Keratinocyte (primary cell): Measurements from ENCODE around the gene ARHGAP15. TPM values are rescaled to one million over a fixed set of nuclear protein-coding genes. Genes with fewer than 3 reads are reported as not detected.

ENCODE experiments used
- DNase-seq: peaks from one replicate; pipeline ENCODE4 v3.0.0-alpha.2; 2011; ENCODE audit warnings: low read depth, missing footprints, low spot score
- FAIRE-seq: peaks from 2 replicates; lab custom pipeline; 2011; peaks lifted over from hg19 to GRCh38; lab: Jason Lieb, UNC
- H2AFZ ChIP-seq: 2 replicates; pipeline ENCODE4 v1.6.0; 2012; ENCODE audit warnings: low read length, control low read depth, inconsistent platforms; ENCODE audit not compliant: control insufficient read depth
- H3K27ac ChIP-seq: 2 replicates; pipeline ENCODE4 v1.5.1; 2011; ENCODE audit warnings: low read length; ENCODE audit not compliant: control insufficient read depth, insufficient read depth
- H3K27me3 ChIP-seq: 3 replicates; pipeline ENCODE4 v1.6.0; 2011; ENCODE audit warnings: low read length; ENCODE audit not compliant: control insufficient read depth, insufficient read depth; ENCODE audit errors: extremely low read depth
- H3K36me3 ChIP-seq, 2 experiments: 2 replicates in 1 of 2; 3 replicates in 1 of 2; pipeline ENCODE4 v1.5.1; 2011; ENCODE audit warnings: low read length in 2 of 2, mild to moderate bottlenecking in 1 of 2; ENCODE audit not compliant: control insufficient read depth in 2 of 2, insufficient read depth in 2 of 2; ENCODE audit errors: extremely low read depth in 1 of 2
- H3K4me1 ChIP-seq: 3 replicates; pipeline ENCODE4 v1.5.1; 2011; ENCODE audit warnings: low read length; ENCODE audit not compliant: control insufficient read depth, insufficient read depth; ENCODE audit errors: extremely low read depth
- H3K4me2 ChIP-seq: 3 replicates; pipeline ENCODE4 v1.6.0; 2011; ENCODE audit warnings: low read depth, low read length; ENCODE audit not compliant: control insufficient read depth, insufficient read depth; ENCODE audit errors: extremely low read depth
- H3K4me3 ChIP-seq, 3 experiments: fragments of 200-600 bp in 1 of 3; sonication (generic) in 1 of 3; 2 replicates in 2 of 3; 3 replicates in 1 of 3; pipeline ENCODE4 v1.5.1; 2011 to 2016; ENCODE audit warnings: low read length in 3 of 3, mild to moderate bottlenecking in 3 of 3, control low read depth in 2 of 3, inconsistent platforms in 1 of 3, low read depth in 1 of 3, mixed read lengths in 1 of 3, mixed run types in 1 of 3, moderate library complexity in 1 of 3; ENCODE audit not compliant: control insufficient read depth in 2 of 3, insufficient read depth in 2 of 3; ENCODE audit errors: extremely low read depth in 1 of 3
- H3K79me2 ChIP-seq: 2 replicates; pipeline ENCODE4 v1.6.0; 2012; ENCODE audit warnings: low read length; ENCODE audit not compliant: control insufficient read depth, insufficient read depth
- H3K9ac ChIP-seq: 3 replicates; pipeline ENCODE4 v1.6.0; 2011; ENCODE audit warnings: low read length; ENCODE audit not compliant: control insufficient read depth, insufficient read depth; ENCODE audit errors: extremely low read depth
- H3K9me1 ChIP-seq: 3 replicates; pipeline ENCODE4 v1.6.0; 2011; ENCODE audit warnings: low read length; ENCODE audit not compliant: control insufficient read depth, insufficient read depth; ENCODE audit errors: extremely low read depth
- H3K9me3 ChIP-seq: 2 replicates; pipeline ENCODE4 v1.5.1; 2012; ENCODE audit warnings: low read depth, low read length; ENCODE audit not compliant: control insufficient read depth
- H4K20me1 ChIP-seq: 3 replicates; pipeline ENCODE4 v1.6.0; 2011; ENCODE audit warnings: low read length; ENCODE audit not compliant: control insufficient read depth, insufficient read depth; ENCODE audit errors: extremely low read depth
- EZH2 ChIP-seq: IDR thresholded peaks from one replicate; pipeline ENCODE4 v1.6.1; 2012; ENCODE audit warnings: inconsistent platforms, mild to moderate bottlenecking, low read length, moderate library complexity
- dilution Hi-C: fragments of 300-500 bp; cut with MboI; formaldehyde crosslinking; loops from one replicate; pipeline ENCODE4 v1.7.0; 2020; ENCODE audit warnings: low sequenced_read_pairs; ENCODE audit not compliant: extremely low pct_ligation_motif_present
- polyA plus RNA-seq, 5 experiments: library from polyadenylated mRNA; depleted of rRNA in 3 of 5; stranded (reverse) in 3 of 5; stranded (forward) in 1 of 5; unstranded in 1 of 5; fragments of >200 nt; gene quantifications; 1 replicate in 1 of 5; 2 replicates in 3 of 5; 3 replicates in 1 of 5; pipeline versions ENCODE4 v1.2.1 to v1.2.3, GENCODE V29; 2011 to 2012; ENCODE audit warnings: missing spikeins in 2 of 5, low read depth in 1 of 5, low replicate concordance in 1 of 5
- TF ChIP-seq, protein P1 (sequence below), 3 experiments: IDR thresholded peaks in 1 of 3; conservative IDR thresholded peaks in 1 of 3; optimal IDR thresholded peaks in 1 of 3; 2 replicates in 2 of 3; 3 replicates in 1 of 3; pipeline versions ENCODE3 to v1.5.1; 2011; ENCODE audit warnings: low read length in 3 of 3, mild to moderate bottlenecking in 3 of 3, moderate library complexity in 2 of 3, control low read depth in 1 of 3, inconsistent platforms in 1 of 3; ENCODE audit not compliant: insufficient read depth in 2 of 3; ENCODE audit errors: extremely low read depth in 1 of 3

ARHGAP15 gene
- polyA plus RNA-seq, 1 donor (not counting 4 experiments of a cell fraction or from before 2014, with no cell fraction given) = not detected

GRCh38 chr2:143469323-143469722 is 340.1 kb downstream of the ARHGAP15 start:
- FAIRE-seq (no peak), DNase-seq (no peak)
- H3K36me3 ChIP-seq = no peaks in the 10 kb centered on the region
- H3K9me1 ChIP-seq = no peaks in the 10 kb centered on the region
- H4K20me1 ChIP-seq = no peaks in the 10 kb centered on the region
- no peak overlapping the region for H3K4me2 ChIP-seq
- no peaks in the 10 kb centered on the region for H3K4me1 ChIP-seq
- H3K9ac ChIP-seq = no peak overlapping the region
- H3K79me2 ChIP-seq = no peaks in the 10 kb centered on the region
- dilution Hi-C loops = no loop called here
- H3K4me3 ChIP-seq = no peak overlapping the region
- no peak for TF ChIP-seq EZH2
- TF ChIP-seq, protein P1, sequence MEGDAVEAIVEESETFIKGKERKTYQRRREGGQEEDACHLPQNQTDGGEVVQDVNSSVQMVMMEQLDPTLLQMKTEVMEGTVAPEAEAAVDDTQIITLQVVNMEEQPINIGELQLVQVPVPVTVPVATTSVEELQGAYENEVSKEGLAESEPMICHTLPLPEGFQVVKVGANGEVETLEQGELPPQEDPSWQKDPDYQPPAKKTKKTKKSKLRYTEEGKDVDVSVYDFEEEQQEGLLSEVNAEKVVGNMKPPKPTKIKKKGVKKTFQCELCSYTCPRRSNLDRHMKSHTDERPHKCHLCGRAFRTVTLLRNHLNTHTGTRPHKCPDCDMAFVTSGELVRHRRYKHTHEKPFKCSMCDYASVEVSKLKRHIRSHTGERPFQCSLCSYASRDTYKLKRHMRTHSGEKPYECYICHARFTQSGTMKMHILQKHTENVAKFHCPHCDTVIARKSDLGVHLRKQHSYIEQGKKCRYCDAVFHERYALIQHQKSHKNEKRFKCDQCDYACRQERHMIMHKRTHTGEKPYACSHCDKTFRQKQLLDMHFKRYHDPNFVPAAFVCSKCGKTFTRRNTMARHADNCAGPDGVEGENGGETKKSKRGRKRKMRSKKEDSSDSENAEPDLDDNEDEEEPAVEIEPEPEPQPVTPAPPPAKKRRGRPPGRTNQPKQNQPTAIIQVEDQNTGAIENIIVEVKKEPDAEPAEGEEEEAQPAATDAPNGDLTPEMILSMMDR (optimal IDR thresholded peaks at IDR 0.05 in 1 of 3, IDR thresholded peaks at IDR 0.05 in 1 of 3, conservative IDR thresholded peaks at IDR 0.05 in 1 of 3; ENCODE audit: extremely low read depth in 1 of 3, insufficient read depth in 2 of 3, low read length in 3 of 3) = no peak
- no peak overlapping the region for H2AFZ ChIP-seq
- no peaks in the 10 kb centered on the region for H3K9me3 ChIP-seq
- H3K27me3 ChIP-seq = no peaks in the 10 kb centered on the region
- no peak overlapping the region for H3K27ac ChIP-seq

- Histone ChIP-seq H3K36me3 (no peaks in the 10 kb centered on the region), H3K4me2 (no peak overlapping the region), H3K9me3 (no peaks in the 10 kb centered on the region), H3K79me2 (no peaks in the 10 kb centered on the region), H3K9me1 (no peaks in the 10 kb centered on the region), H4K20me1 (no peaks in the 10 kb centered on the region), H3K27ac (no peak overlapping the region), H3K4me1 (no peaks in the 10 kb centered on the region), H3K4me3 (no peak overlapping the region), H3K27me3 (no peaks in the 10 kb centered on the region), H3K9ac (no peak overlapping the region), H2AFZ (no peak overlapping the region)
- FAIRE-seq = no peak
- dilution Hi-C loops = no loop called here
- DNase-seq = no peak
- no peak for TF ChIP-seq EZH2
- TF ChIP-seq, protein P1 (optimal IDR thresholded peaks at IDR 0.05 in 1 of 3, IDR thresholded peaks at IDR 0.05 in 1 of 3, conservative IDR thresholded peaks at IDR 0.05 in 1 of 3; ENCODE audit: extremely low read depth in 1 of 3, insufficient read depth in 2 of 3, low read length in 3 of 3) = no peak
These were observed 342.3 kb downstream of the ARHGAP15 start for GRCh38 chr2:143471550-143471949.
